GM21367 (cell line): ENCODE measurements around the gene INSIG2.

ENCODE experiments used
- ATAC-seq: cut with Tn5 transposase; IDR thresholded peaks from one replicate; pipeline ENCODE4 v1.9.1; 2021; ENCODE audit not compliant: unreplicated experiment

The INSIG2 gene

DNA sequence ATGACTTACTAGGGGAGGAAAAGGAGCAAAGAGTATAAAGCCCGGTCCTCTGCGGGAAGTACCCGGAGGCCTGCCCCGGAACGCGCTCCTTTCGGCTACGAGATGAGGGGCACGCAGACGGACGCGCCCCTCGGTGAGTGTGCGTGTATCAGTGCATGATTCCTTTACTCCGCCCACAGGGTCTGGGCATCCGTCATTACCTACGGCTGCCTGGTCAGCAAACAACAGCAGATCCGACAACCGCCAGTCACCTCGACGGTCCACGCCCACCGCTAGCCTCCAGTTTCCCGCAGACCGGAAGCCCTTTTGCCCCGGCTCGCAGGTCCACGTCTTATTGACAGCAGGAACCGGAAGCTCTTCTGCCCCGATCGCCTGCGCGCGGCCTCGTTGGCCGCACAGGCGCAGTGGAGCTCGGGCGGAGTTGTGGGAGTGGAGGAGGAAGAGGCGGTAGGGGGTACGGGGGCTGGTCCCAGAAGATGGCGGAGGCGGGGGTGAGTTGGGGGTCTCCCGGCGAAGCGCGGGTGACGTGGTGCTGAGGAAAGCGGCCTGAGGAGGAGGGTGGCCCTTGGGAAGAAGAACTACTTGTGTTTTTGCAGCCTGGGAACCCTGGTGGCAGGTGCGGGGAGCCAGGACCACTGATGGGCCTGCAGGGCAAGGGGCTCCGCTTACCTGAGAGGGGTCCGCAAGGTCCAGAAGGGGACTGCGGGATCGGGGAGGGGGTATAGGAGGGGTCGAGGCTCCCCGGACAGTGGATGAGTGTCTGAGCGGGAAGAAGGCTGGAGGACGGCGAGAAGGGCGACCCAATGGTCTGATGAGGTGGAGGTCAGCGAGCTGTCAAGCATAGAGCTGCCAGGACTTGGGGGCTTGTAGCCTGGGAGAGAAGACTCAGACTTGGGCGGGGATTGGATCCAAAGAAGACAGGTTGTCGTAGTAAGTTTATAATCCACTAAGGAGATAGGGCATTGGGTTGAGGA, at the start of gene INSIG2:
Gene INSIG2, plus strand, starts transcription at position 421 of the 974 bp plus-strand sequence. CDS start 8,086 bp downstream, outside the sequence.
- peak; percentile 95 for ATAC-seq

GRCh38 chr2:118040891-118041290, 47.4 kb upstream of the INSIG2 start:
- no peak for ATAC-seq

GRCh38 chr2:118044103-118044716, 44.1 kb upstream of the INSIG2 start:
- ATAC-seq: no peak

DNA sequence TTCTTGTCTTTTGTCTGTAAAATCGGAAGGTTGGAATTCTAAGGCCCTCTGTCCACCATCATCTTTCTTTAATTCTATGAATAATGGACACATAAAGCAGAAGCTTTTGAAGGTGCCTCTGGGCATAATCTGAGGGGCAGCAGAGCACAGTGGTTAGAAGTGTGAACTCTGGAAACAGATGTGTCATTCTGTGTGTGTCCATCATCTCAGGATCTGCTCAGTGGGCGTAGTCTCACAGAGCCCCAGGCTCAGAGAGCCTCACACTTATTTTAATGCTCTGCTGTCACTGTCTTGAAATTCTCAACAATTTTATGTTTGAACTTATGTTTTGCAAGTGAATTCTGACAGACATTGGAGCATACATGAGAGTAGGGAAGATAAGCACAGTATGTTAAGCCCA, 43.4 kb upstream of the INSIG2 start:
- ATAC-seq: no peak

DNA sequence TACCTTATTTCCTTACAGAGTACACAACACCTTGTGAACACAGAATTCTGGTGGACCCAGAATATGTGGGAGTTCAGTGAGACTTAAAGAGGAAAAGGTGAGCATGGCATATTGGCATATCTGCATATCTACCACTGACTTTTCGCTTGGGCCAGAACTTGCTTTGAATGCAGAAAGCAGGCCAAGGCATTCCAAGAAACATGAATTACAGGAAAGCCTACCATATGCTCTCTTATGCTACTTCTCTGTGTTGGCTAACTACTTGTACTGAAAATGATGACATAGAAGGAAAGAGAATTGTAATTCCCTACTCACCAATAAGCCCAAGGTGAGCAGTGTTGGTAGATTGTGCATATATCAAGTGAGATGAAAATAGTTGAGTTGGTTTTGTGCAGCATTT, 43.0 kb upstream of the INSIG2 start:
- no peak for ATAC-seq

- ATAC-seq: no peak
Measured at GRCh38 chr2:118046634-118047210, 41.5 kb upstream of the INSIG2 start.

- no peak for ATAC-seq
Measured at GRCh38 chr2:118047380-118047826, 40.9 kb upstream of the INSIG2 start.

DNA sequence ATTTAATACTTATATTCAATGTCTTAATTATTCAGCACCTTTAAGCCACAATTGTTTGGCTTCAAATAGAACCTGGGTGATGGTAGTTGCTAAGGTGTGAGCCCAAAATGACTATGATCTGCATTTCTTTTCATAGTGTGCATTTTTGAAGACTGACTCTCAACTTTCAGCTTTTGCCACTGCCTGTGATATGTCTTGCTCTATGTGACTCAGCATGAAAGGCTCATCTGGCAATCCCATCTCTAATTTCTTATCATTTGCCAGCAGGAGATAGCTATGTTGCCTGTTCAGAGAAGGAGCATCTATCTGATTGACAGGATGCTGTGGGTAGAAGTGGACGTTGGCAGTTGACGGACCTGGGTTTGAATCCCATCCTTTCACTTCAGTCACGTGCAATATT, 39.9 kb upstream of the INSIG2 start:
- no peak for ATAC-seq

- no peak for ATAC-seq
Measured at GRCh38 chr2:118049140-118049815, 39.0 kb upstream of the INSIG2 start.

DNA sequence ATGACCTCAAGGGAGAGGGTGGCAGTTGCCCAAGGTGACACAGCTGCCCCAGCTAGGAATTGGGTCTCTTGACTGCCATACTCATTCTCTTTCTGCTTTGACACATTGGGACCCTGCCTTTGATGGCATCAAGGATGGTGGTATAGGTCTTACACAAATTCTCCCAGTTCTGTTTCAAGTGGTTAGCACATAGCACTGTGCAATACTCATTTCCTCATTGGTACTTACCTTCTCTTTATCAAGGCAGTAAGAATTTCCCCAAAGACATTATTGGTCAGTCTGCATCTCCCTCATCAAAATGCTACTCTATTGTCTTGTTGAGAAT, 38.5 kb upstream of the INSIG2 start:
- peak; percentile 64 for ATAC-seq

- no peak for ATAC-seq
Measured at GRCh38 chr2:118050386-118050785, 37.9 kb upstream of the INSIG2 start.

GRCh38 chr2:118050974-118051373, 37.3 kb upstream of the INSIG2 start:
- no peak for ATAC-seq

GRCh38 chr2:118051826-118052358, 36.4 kb upstream of the INSIG2 start:
- ATAC-seq: no peak

- no peak for ATAC-seq
Measured at GRCh38 chr2:118052474-118052873, 35.8 kb upstream of the INSIG2 start.

- ATAC-seq: no peak
Measured at GRCh38 chr2:118053681-118054080, 34.6 kb upstream of the INSIG2 start.

DNA sequence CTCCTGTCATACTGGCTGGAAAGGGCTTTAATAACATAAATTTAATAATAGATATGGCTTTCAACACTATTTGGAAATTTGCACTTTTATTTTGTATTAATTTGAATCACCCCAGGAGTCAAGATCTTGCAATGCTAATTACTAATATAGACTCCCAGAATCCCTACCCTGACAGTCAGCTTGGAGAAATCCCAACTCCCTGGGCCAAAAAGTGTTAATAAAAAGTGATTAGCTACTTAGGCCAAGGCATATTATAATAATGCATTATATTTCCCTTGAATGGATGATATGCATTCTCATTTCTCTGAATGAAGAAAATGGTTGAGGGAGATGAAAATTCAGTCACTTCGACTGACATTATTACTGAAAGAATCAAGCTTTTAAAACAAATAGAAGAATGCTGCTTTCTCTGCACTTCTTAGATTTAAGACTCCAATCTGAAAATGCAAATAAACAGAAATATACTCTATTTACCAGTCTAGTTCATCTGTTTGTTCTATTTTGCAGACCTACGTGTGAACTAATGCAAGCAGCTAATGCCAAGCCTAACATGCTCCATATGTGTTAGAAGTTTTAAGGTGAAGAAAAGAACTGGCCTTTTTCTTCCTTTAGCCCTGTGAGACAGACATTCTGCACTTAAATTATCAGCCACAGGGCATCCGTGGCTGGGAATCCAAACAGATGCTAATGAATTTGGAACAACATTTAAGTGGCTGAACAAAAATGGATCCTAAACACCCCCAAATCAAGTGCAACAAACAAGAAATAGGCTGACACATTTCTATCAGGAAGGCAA, 33.9 kb upstream of the INSIG2 start:
- ATAC-seq: no peak

GRCh38 chr2:118055512-118056164, 32.6 kb upstream of the INSIG2 start:
- peak; percentile 72 for ATAC-seq

GRCh38 chr2:118056165-118056534, 32.1 kb upstream of the INSIG2 start:
- ATAC-seq: peak; percentile 86

DNA sequence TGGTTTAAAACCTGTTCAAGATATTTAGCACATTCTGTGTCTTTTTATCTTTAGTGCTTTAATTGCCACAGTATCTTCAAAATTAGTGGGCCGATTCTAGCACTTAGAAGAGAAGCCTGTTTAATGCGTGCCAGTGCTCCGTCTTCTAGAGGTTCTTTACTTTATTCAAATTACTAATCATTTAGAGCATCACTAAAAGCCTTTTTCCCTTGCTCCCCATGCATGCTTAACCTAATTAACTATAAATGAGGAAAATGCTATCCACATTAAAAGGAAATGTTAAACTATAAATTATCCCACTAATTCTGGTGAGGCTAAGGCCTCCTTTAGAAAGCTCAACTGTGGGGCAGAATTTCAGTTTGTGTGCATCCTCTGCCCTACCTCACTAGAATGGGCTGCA, 31.5 kb upstream of the INSIG2 start:
- ATAC-seq: no peak

- ATAC-seq: no peak
Measured at GRCh38 chr2:118058951-118059350, 29.3 kb upstream of the INSIG2 start.
